Adrenal gland (tissue), 5 donors: ENCODE measurements around the gene MADD.

Source experiments
- CTCF ChIP-seq, 6 experiments: fragments of 450-650 bp in 4 of 6; fragments of 200-600 bp in 2 of 6; sonication (generic) in 1 of 6; IDR thresholded peaks; 1 replicate in 5 of 6; 2 replicates in 1 of 6; pipeline versions ENCODE4 v1.5.1 to v1.8.0; 2016 to 2021; ENCODE audit warnings: antibody characterized with exemption in 6 of 6, mild to moderate bottlenecking in 2 of 6, moderate library complexity in 1 of 6
- POLR2A ChIP-seq, 2 donors: fragments of 450-650 bp; IDR thresholded peaks; one replicate each; pipeline ENCODE4 v1.6.1; 2017; ENCODE audit warnings: antibody characterized with exemption in 2 of 2, mild to moderate bottlenecking in 2 of 2, moderate library complexity in 1 of 2
- donor health status: DM: no; HTN: no; CAD: no.

- TF ChIP-seq POLR2A (IDR thresholded peaks at IDR 0.05) = no peak
- TF ChIP-seq CTCF (IDR thresholded peaks at IDR 0.05) = no peak
Observed at GRCh38 chr11:47354913-47355282, 85.0 kb downstream of the MADD start.
